Fibroblast of mammary gland (primary cell): Measurements from ENCODE around the gene MFSD12.
"Not testable (repeated sequence)": the region's sequence is repeated elsewhere in the genome, so short reads cannot be mapped to it uniquely, and the experiment has no call there.

Experiments
- DNase-seq: peaks from one replicate; pipeline ENCODE4 v3.0.0-alpha.2; 2010; ENCODE audit warnings: low read depth
- H3K4me3 ChIP-seq: 2 replicates; pipeline ENCODE4 v1.5.1; 2011; ENCODE audit warnings: low read depth, mild to moderate bottlenecking, low read length, moderate library complexity; ENCODE audit not compliant: control insufficient read depth
- CTCF ChIP-seq: conservative IDR thresholded peaks from 2 replicates; pipeline ENCODE4 v1.5.1; 2011; ENCODE audit warnings: low read depth, low read length, inconsistent platforms; ENCODE audit not compliant: control insufficient read depth, insufficient read depth

MFSD12 gene

GRCh38 chr19:3509566-3509989 is 47.8 kb downstream of the MFSD12 start:
- no peak overlapping the region for H3K4me3 ChIP-seq
- no peak for TF ChIP-seq CTCF
- peak; percentile 72 for DNase-seq

- no peak for DNase-seq
- TF ChIP-seq CTCF: no peak
- no peak overlapping the region for H3K4me3 ChIP-seq
These were observed 48.4 kb downstream of the MFSD12 start for GRCh38 chr19:3508771-3509535.

GRCh38 chr19:3508121-3508661 is 49.2 kb downstream of the MFSD12 start:
- H3K4me3 ChIP-seq, DNase-seq: not testable (repeated sequence)

- no peak for TF ChIP-seq CTCF
- DNase-seq: no peak
- H3K4me3 ChIP-seq: peak overlapping the region; percentile 77
These were observed 49.8 kb downstream of the MFSD12 start for GRCh38 chr19:3507371-3508120.

- DNase-seq: no peak
- TF ChIP-seq CTCF: no peak
- peak overlapping the region; percentile 77 for H3K4me3 ChIP-seq
These were observed 50.7 kb downstream of the MFSD12 start for GRCh38 chr19:3506384-3507340.

- TF ChIP-seq CTCF: no peak
- DNase-seq: peak; percentile 98
- H3K4me3 ChIP-seq: peak within 1 kb of the TSS; percentile 79
These were observed 51.6 kb downstream of the MFSD12 start, which contains the start of gene FZR1 for GRCh38 chr19:3505598-3506383. FZR1 (plus strand) TSS chr19:3506311; CDS start chr19:3522990, 16,679 bp downstream.
